ENCODE results near the gene PIM1. TPM values are rescaled to one million over a fixed set of nuclear protein-coding genes. Genes with fewer than 3 reads are reported as not detected.
A peak's percentile ranks its signal among the peaks of the same experiment; 100 is the strongest.

The PIM1 gene
- total RNA-seq, 1 experiment from 2014 or later: 8.9 TPM

GRCh38 chr6:37221585-37222124, 51.7 kb downstream of the PIM1 start:
- Histone ChIP-seq H3K27me3 (replicated peaks; ENCODE audit: insufficient read depth, low read depth, low read length, poor library complexity) (no peaks in the 10 kb centered on the region), H3K4me1 (ENCODE audit: insufficient read depth, low read length, poor library complexity, severe bottlenecking) (peaks cover 18% of the 10 kb centered on the region), H3K27ac (ENCODE audit: low read depth, low read length, poor library complexity, severe bottlenecking) (peak overlapping the region; percentile 27), H3K9me3 (ENCODE audit: low read depth, low read length, poor library complexity, severe bottlenecking) (no peaks in the 10 kb centered on the region), H3K4me3 (ENCODE audit: low read depth, low read length, poor library complexity, severe bottlenecking) (peak overlapping the region; percentile 59), H3K36me3 (ENCODE audit: insufficient read depth, low read length, poor library complexity, severe bottlenecking) (no peaks in the 10 kb centered on the region)
- no peak for DNase-seq (ENCODE audit: low spot score)
- no TSS peak for BruUV-seq (replicated peaks)
- ChIA-PET CTCF (interaction anchor here (0.6 to 0.9 kb wide), 2 partner anchors 21 to 50 kb away, joined by 3 to 8 read pairs; no protein-coding TSS in a partner anchor), POLR2A (ENCODE audit: low non-redundant PET) (no interaction called here)
- intact Hi-C loops (cut with micrococcal nuclease; ENCODE audit: unreplicated experiment): no loop called here
- TF ChIP-seq CTCF (conservative IDR thresholded peaks at IDR 0.05; ENCODE audit: low read depth, low read length) (no peak), EZH2 (IDR thresholded peaks at IDR 0.05; ENCODE audit: borderline replicate concordance, low read depth, low read length, poor library complexity, severe bottlenecking) (no peak)

GRCh38 chr6:37222125-37222967, 52.4 kb downstream of the PIM1 start:
- BruUV-seq (replicated peaks): no TSS peak
- Histone ChIP-seq H3K36me3 (ENCODE audit: insufficient read depth, low read length, poor library complexity, severe bottlenecking) (no peaks in the 10 kb centered on the region), H3K27me3 (replicated peaks; ENCODE audit: insufficient read depth, low read depth, low read length, poor library complexity) (no peaks in the 10 kb centered on the region), H3K9me3 (ENCODE audit: low read depth, low read length, poor library complexity, severe bottlenecking) (no peaks in the 10 kb centered on the region), H3K4me3 (ENCODE audit: low read depth, low read length, poor library complexity, severe bottlenecking) (peak overlapping the region; percentile 59), H3K4me1 (ENCODE audit: insufficient read depth, low read length, poor library complexity, severe bottlenecking) (peaks cover 18% of the 10 kb centered on the region), H3K27ac (ENCODE audit: low read depth, low read length, poor library complexity, severe bottlenecking) (peak overlapping the region; percentile 27)
- ChIA-PET POLR2A (ENCODE audit: low non-redundant PET) (no interaction called here), CTCF (interaction anchor here (0.9 to 1.2 kb wide), 2 partner anchors 12 to 50 kb away, joined by 3 to 4 read pairs; no protein-coding TSS in a partner anchor)
- TF ChIP-seq EZH2 (IDR thresholded peaks at IDR 0.05; ENCODE audit: borderline replicate concordance, low read depth, low read length, poor library complexity, severe bottlenecking) (no peak), CTCF (conservative IDR thresholded peaks at IDR 0.05; ENCODE audit: low read depth, low read length) (no peak)
- intact Hi-C loops (cut with micrococcal nuclease; ENCODE audit: unreplicated experiment): no loop called here
- DNase-seq (ENCODE audit: low spot score): peak; percentile 97

GRCh38 chr6:37222992-37223391, 53.0 kb downstream of the PIM1 start:
- POLR2A ChIA-PET (ENCODE audit: low non-redundant PET): no interaction called here
- H3K27ac ChIP-seq (ENCODE audit: low read depth, low read length, poor library complexity, severe bottlenecking): peak overlapping the region; percentile 27
- H3K27me3 ChIP-seq (replicated peaks; ENCODE audit: insufficient read depth, low read depth, low read length, poor library complexity): no peaks in the 10 kb centered on the region
- no TSS peak for BruUV-seq (replicated peaks)
- no peaks in the 10 kb centered on the region for H3K9me3 ChIP-seq (ENCODE audit: low read depth, low read length, poor library complexity, severe bottlenecking)
- peak overlapping the region; percentile 59 for H3K4me3 ChIP-seq (ENCODE audit: low read depth, low read length, poor library complexity, severe bottlenecking)
- no peak for DNase-seq (ENCODE audit: low spot score)
- H3K36me3 ChIP-seq (ENCODE audit: insufficient read depth, low read length, poor library complexity, severe bottlenecking): no peaks in the 10 kb centered on the region
- CTCF ChIA-PET: interaction anchor here (0.9 to 1.2 kb wide), 2 partner anchors 13 to 51 kb away, joined by 3 to 4 read pairs; no protein-coding TSS in a partner anchor
- intact Hi-C loops (cut with micrococcal nuclease; ENCODE audit: unreplicated experiment): no loop called here
- TF ChIP-seq CTCF (conservative IDR thresholded peaks at IDR 0.05; ENCODE audit: low read depth, low read length) (no peak), EZH2 (IDR thresholded peaks at IDR 0.05; ENCODE audit: borderline replicate concordance, low read depth, low read length, poor library complexity, severe bottlenecking) (no peak)
- peaks cover 18% of the 10 kb centered on the region for H3K4me1 ChIP-seq (ENCODE audit: insufficient read depth, low read length, poor library complexity, severe bottlenecking)

Other genes with a start within 250 kb of the PIM1 start
- gene PI16, start 215.4 kb upstream of the PIM1 start, total RNA-seq (2021): not detected in 2 replicates
- gene MTCH1, start 184.0 kb upstream of the PIM1 start, total RNA-seq (2021): 219 and 242 TPM in 2 replicates
- not detected in 2 replicates for gene FGD2, start 164.5 kb upstream of the PIM1 start, total RNA-seq (2021)
- gene TBC1D22B, start 87.6 kb downstream of the PIM1 start, total RNA-seq (2021): 13.1 and 13.5 TPM in 2 replicates
- 0.37 TPM in 1 of 2 replicates, not detected in the other for gene TMEM217, start 88.0 kb downstream of the PIM1 start, total RNA-seq (2021)
- 25.6 and 28.5 TPM in 2 replicates for gene RNF8, start 183.8 kb downstream of the PIM1 start, total RNA-seq (2021)

Measured in A673 (cell line).